HepG2 (cell line): ENCODE results near the gene INPP5K.

Source experiments
- ARID4A ChIP-seq: sonication (generic); formaldehyde crosslinking; IDR thresholded peaks from 2 replicates; pipeline ENCODE4 v1.5.0; 2020; ENCODE audit warnings: mild to moderate bottlenecking, missing genetic modification reagents, borderline replicate concordance
- CREB1 ChIP-seq, 2 experiments: fragments of 450-650 bp in 1 of 2; IDR thresholded peaks; 2 replicates each; pipeline ENCODE4 v1.6.1; 2016 to 2017; ENCODE audit warnings: control low read depth in 1 of 2, mild to moderate bottlenecking in 1 of 2, missing compliant biosample characterization in 1 of 2, missing genetic modification characterization in 1 of 2
- CTCF ChIP-seq: sonication (generic); formaldehyde crosslinking; IDR thresholded peaks from 2 replicates; pipeline ENCODE4 v1.5.0; 2020; ENCODE audit warnings: mild to moderate bottlenecking, missing genetic modification reagents, moderate library complexity
- ETV6 ChIP-seq: sonication (generic); formaldehyde crosslinking; conservative IDR thresholded peaks from 2 replicates; pipeline ENCODE4 v1.4.0; 2020; ENCODE audit warnings: missing genetic modification reagents
- FOSL1 ChIP-seq: sonication (generic); formaldehyde crosslinking; IDR thresholded peaks from 2 replicates; pipeline ENCODE4 v1.9.0; 2021; ENCODE audit warnings: missing genetic modification reagents, borderline replicate concordance
- HDAC1 ChIP-seq: sonication (generic); formaldehyde crosslinking; IDR thresholded peaks from 2 replicates; pipeline ENCODE4 v1.5.1; 2020; ENCODE audit warnings: mild to moderate bottlenecking, missing genetic modification reagents
- KLF13 ChIP-seq: sonication (generic); formaldehyde crosslinking; IDR thresholded peaks from 2 replicates; pipeline ENCODE4 v1.4.0; 2020; ENCODE audit warnings: mild to moderate bottlenecking, missing genetic modification reagents
- RBAK ChIP-seq: sonication (generic); formaldehyde crosslinking; IDR thresholded peaks from 2 replicates; pipeline ENCODE4 v1.5.1; 2020; ENCODE audit warnings: mild to moderate bottlenecking, missing genetic modification reagents
- SAFB2 ChIP-seq: sonication (generic); formaldehyde crosslinking; IDR thresholded peaks from 2 replicates; pipeline ENCODE4 v1.5.1; 2020; ENCODE audit warnings: missing genetic modification reagents, low read depth, mild to moderate bottlenecking, borderline replicate concordance
- TP53 ChIP-seq: sonication (generic); formaldehyde crosslinking; conservative IDR thresholded peaks from 2 replicates; pipeline ENCODE4 v1.4.0; 2020; ENCODE audit warnings: missing genetic modification reagents
- ZBTB14 ChIP-seq: sonication (generic); formaldehyde crosslinking; IDR thresholded peaks from 2 replicates; pipeline ENCODE4 v1.4.0; 2020; ENCODE audit warnings: missing genetic modification reagents
- ZNF549 ChIP-seq: sonication (generic); formaldehyde crosslinking; IDR thresholded peaks from 2 replicates; pipeline ENCODE4 v1.5.0; 2020; ENCODE audit warnings: missing genetic modification reagents
- ZNF724P ChIP-seq: sonication (generic); formaldehyde crosslinking; IDR thresholded peaks from 2 replicates; pipeline ENCODE4 v1.8.0; 2022; ENCODE audit warnings: missing genetic modification reagents, borderline replicate concordance
- ZNF749 ChIP-seq: sonication (generic); formaldehyde crosslinking; IDR thresholded peaks from 2 replicates; pipeline ENCODE4 v1.8.0; 2022; ENCODE audit warnings: mild to moderate bottlenecking, missing genetic modification reagents, moderate library complexity, borderline replicate concordance

GRCh38 chr17:1509290-1509881 lies 7.0 kb downstream of the INPP5K start:
- TF ChIP-seq ZNF749 (CRISPR knock-in tag), result no peak
- no peak for TF ChIP-seq CTCF
- no peak for TF ChIP-seq ZNF549
- no peak for TF ChIP-seq TP53 (CRISPR knock-in tag)
- TF ChIP-seq HDAC1 (CRISPR knock-in tag), result no peak
- no peak for TF ChIP-seq ZNF724P (CRISPR knock-in tag)
- TF ChIP-seq RBAK, result no peak
- no peak for TF ChIP-seq ETV6 (CRISPR knock-in tag)
- TF ChIP-seq CREB1 (IDR thresholded peaks at IDR 0.05), result no peak
- no peak for TF ChIP-seq CREB1 (CRISPR knock-in tag; IDR thresholded peaks at IDR 0.05)
- no peak for TF ChIP-seq ZBTB14
- peak; percentile 52; the same call in 1 of the 2 replicates for TF ChIP-seq ARID4A (CRISPR knock-in tag)
- TF ChIP-seq KLF13 (CRISPR knock-in tag), result no peak
- no peak for TF ChIP-seq FOSL1 (CRISPR knock-in tag)
- TF ChIP-seq SAFB2 (CRISPR knock-in tag), result no peak
